HepG2 (cell line): ENCODE results near the gene MAIP1. TPM values are rescaled to one million over a fixed set of nuclear protein-coding genes. Genes with fewer than 3 reads are reported as not detected.
A peak's percentile ranks its signal among the peaks of the same experiment; 100 is the strongest.
"Not testable (repeated sequence)": the region's sequence is repeated elsewhere in the genome, so short reads cannot be mapped to it uniquely, and the experiment has no call there.

Source experiments
- ATAC-seq: fragments of 200-7000 bp; cut with Tn5 transposase; 3 replicates; pipeline ENCODE4 v1.9.1; 2020; ENCODE audit warnings: mild to moderate bottlenecking, moderate library complexity
- BruUV-seq: library from RNA; stranded (reverse); fragments of 400-500 nt; replicated peaks from 2 replicates; lab custom pipeline; 2021; lab: Mats Ljungman, UMichigan
- CTCF ChIA-PET: fragments of 300-600 bp; formaldehyde crosslinking; extraction: SDS; loops from one replicate; lab custom pipeline; 2021; ENCODE audit warnings: low total read pairs, inconsistent platforms, low intra/inter-chr PET ratio; lab: Yijun Ruan, JAX
- POLR2A ChIA-PET: fragments of 350-600 bp; sonication (Branson Sonifier 250); formaldehyde crosslinking; loops from one replicate; lab custom pipeline; 2020; ENCODE audit warnings: antibody characterized with exemption, inconsistent platforms; lab: Yijun Ruan, JAX
- DNase-seq: peaks from one replicate; pipeline ENCODE4 v3.0.0-alpha.2; 2015; ENCODE audit warnings: low spot score
- FAIRE-seq: peaks from 3 replicates; lab custom pipeline; 2011; peaks lifted over from hg19 to GRCh38; lab: Jason Lieb, UNC
- H2AFZ ChIP-seq: one replicate; pipeline ENCODE4 v1.6.1; 2011; ENCODE audit warnings: low read length, inconsistent platforms
- H3K27ac ChIP-seq: fragments of 300-600 bp; 3 replicates; pipeline ENCODE4 v1.8.0; 2011; ENCODE audit warnings: mixed run types, mild to moderate bottlenecking, mixed read lengths, low read length, inconsistent platforms; ENCODE audit not compliant: insufficient read depth; ENCODE audit errors: extremely low read length
- H3K27me3 ChIP-seq, 2 experiments: fragments of 200-600 bp in 1 of 2; 2 replicates in 1 of 2; 3 replicates in 1 of 2; pipeline versions ENCODE4 v1.6.0 to v1.8.0; 2011; ENCODE audit warnings: low read length in 2 of 2, mild to moderate bottlenecking in 2 of 2, moderate library complexity in 2 of 2, inconsistent platforms in 1 of 2; ENCODE audit not compliant: insufficient read depth in 2 of 2, control insufficient read depth in 1 of 2
- H3K36me3 ChIP-seq, 2 experiments: fragments of 200-600 bp in 1 of 2; replicated peaks in 1 of 2; 2 replicates in 1 of 2; 3 replicates in 1 of 2; pipeline versions ENCODE4 v1.5.1 to v1.8.0; 2011; ENCODE audit warnings: low read length in 2 of 2, inconsistent platforms in 1 of 2; ENCODE audit not compliant: insufficient read depth in 2 of 2, control insufficient read depth in 1 of 2
- H3K4me1 ChIP-seq: 2 replicates; pipeline ENCODE4 v1.5.1; 2012; ENCODE audit warnings: low read length, inconsistent platforms; ENCODE audit not compliant: insufficient read depth
- H3K4me2 ChIP-seq: 2 replicates; pipeline ENCODE4 v1.6.0; 2011; ENCODE audit warnings: low read depth, low read length, inconsistent platforms
- H3K4me3 ChIP-seq, 3 experiments: fragments of 200-600 bp in 1 of 3; sonication (generic), shearing (Covaris generic) in 1 of 3; replicated peaks in 1 of 3; 2 replicates each; pipeline ENCODE4 v1.5.1; 2011 to 2016; ENCODE audit warnings: low read length in 3 of 3, inconsistent platforms in 2 of 3, low read depth in 2 of 3, mild to moderate bottlenecking in 2 of 3, control low read depth in 1 of 3, mixed read lengths in 1 of 3; ENCODE audit not compliant: insufficient read depth in 1 of 3
- H3K79me2 ChIP-seq: one replicate; pipeline ENCODE4 v1.6.1; 2011; ENCODE audit warnings: low read length, inconsistent platforms; ENCODE audit not compliant: insufficient read depth
- H3K9ac ChIP-seq: 2 replicates; pipeline ENCODE4 v1.6.0; 2011; ENCODE audit warnings: mild to moderate bottlenecking, low read depth, low read length, inconsistent platforms; ENCODE audit not compliant: insufficient read depth
- H3K9me3 ChIP-seq: 2 replicates; pipeline ENCODE4 v1.5.1; 2012; ENCODE audit warnings: mild to moderate bottlenecking, low read length
- H4K20me1 ChIP-seq: 2 replicates; pipeline ENCODE4 v1.6.0; 2011; ENCODE audit warnings: inconsistent platforms, mild to moderate bottlenecking, low read length, moderate library complexity; ENCODE audit not compliant: insufficient read depth
- ADNP ChIP-seq: sonication (generic); formaldehyde crosslinking; IDR thresholded peaks from 2 replicates; pipeline ENCODE4 v1.4.0; 2020; ENCODE audit warnings: missing genetic modification reagents
- HDAC1 ChIP-seq: sonication (generic); formaldehyde crosslinking; IDR thresholded peaks from 2 replicates; pipeline ENCODE4 v1.5.1; 2020; ENCODE audit warnings: mild to moderate bottlenecking, missing genetic modification reagents
- HDAC2 ChIP-seq: sonication (generic); formaldehyde crosslinking; IDR thresholded peaks from 2 replicates; pipeline ENCODE4 v1.4.0; 2020; ENCODE audit warnings: missing genetic modification reagents
- ZBTB33 ChIP-seq: sonication (generic); formaldehyde crosslinking; IDR thresholded peaks from 2 replicates; pipeline ENCODE4 v1.4.0; 2020; ENCODE audit warnings: missing genetic modification reagents
- ZBTB38 ChIP-seq: sonication (generic); formaldehyde crosslinking; IDR thresholded peaks from 2 replicates; pipeline ENCODE4 v1.5.1; 2020; ENCODE audit warnings: mild to moderate bottlenecking, missing genetic modification reagents
- ZMYM3 ChIP-seq: sonication (generic); formaldehyde crosslinking; IDR thresholded peaks from 2 replicates; pipeline ENCODE4 v1.5.1; 2020; ENCODE audit warnings: mild to moderate bottlenecking, missing genetic modification reagents
- ZNF121 ChIP-seq: sonication (generic); formaldehyde crosslinking; IDR thresholded peaks from 2 replicates; pipeline ENCODE4 v1.5.0; 2020; ENCODE audit warnings: mild to moderate bottlenecking, missing genetic modification reagents
- ZNF33A ChIP-seq: sonication (generic); formaldehyde crosslinking; IDR thresholded peaks from 2 replicates; pipeline ENCODE4 v1.5.1; 2020; ENCODE audit warnings: missing genetic modification reagents, mild to moderate bottlenecking, moderate library complexity, borderline replicate concordance
- ZNF770 ChIP-seq: sonication (generic); formaldehyde crosslinking; IDR thresholded peaks from 2 replicates; pipeline ENCODE4 v1.5.0; 2020; ENCODE audit warnings: mild to moderate bottlenecking, missing genetic modification reagents
- WGBS: methylation state at CpG from one replicate; pipeline ENCODE4 v1.1.6; 2017; ENCODE audit warnings: low lambda C conversion rate; 5-methylcytosine and 5-hydroxymethylcytosine counted together
- in situ Hi-C: cut with HindIII; loops from 2 replicates; pipeline ENCODE4 v1.10.0; 2017; ENCODE audit warnings: low pct_unique_long_range_greater_than_20kb; ENCODE audit not compliant: extremely low pct_ligation_motif_present
- intact Hi-C: fragments of 100-400 bp; cut with micrococcal nuclease; formaldehyde crosslinking; loops from one replicate; pipeline ENCODE4 v1.10.0; 2022; ENCODE audit not compliant: unreplicated experiment
- polyA plus RNA-seq, 8 experiments: library from polyadenylated mRNA; depleted of rRNA in 3 of 8; stranded (reverse) in 7 of 8; unstranded in 1 of 8; fragments of >200 nt; fragmentation: Illumina TruSeq in 4 of 8; extraction: Trizol in 4 of 8; gene quantifications; 2 replicates each; pipeline versions ENCODE4 v1.2.1 to v1.2.3, GENCODE V29; 2011 to 2016; ENCODE audit warnings: low read depth in 4 of 8, missing spikeins in 1 of 8, mixed read lengths in 1 of 8; ENCODE audit not compliant: insufficient read depth in 1 of 8
- total RNA-seq, 5 experiments: library from RNA; depleted of rRNA; stranded (reverse); fragments of >200 nt; fragmentation: Illumina TruSeq; extraction: Trizol; gene quantifications; 2 replicates each; pipeline ENCODE4 v1.2.3, GENCODE V29; 2016; ENCODE audit warnings: low read depth in 1 of 5

Gene MAIP1
- total and polyA plus RNA-seq, 2 of the 13 experiments (the other 11 are each of a cell fraction or from before 2014, with no cell fraction given), result 22.3 to 72.9 TPM

- DNase-seq, H2AFZ ChIP-seq, in situ Hi-C loops, FAIRE-seq, H3K27me3 ChIP-seq, POLR2A ChIA-PET: not testable (repeated sequence)
- Histone ChIP-seq H3K27ac (peak overlapping the region; percentile 95), H3K4me3 (peak overlapping the region; percentile 74 to 99 (median 82))
- 0 out of 2 replicates have a peak, but pooled peaks have one; percentile 33 for TF ChIP-seq ADNP (CRISPR knock-in tag)
- TF ChIP-seq ZNF121 (CRISPR knock-in tag), result peak; percentile 95
- peak; percentile 35; the same call in 1 of the 2 replicates for TF ChIP-seq HDAC2 (CRISPR knock-in tag)
- peak; percentile 76 for TF ChIP-seq ZBTB38 (CRISPR knock-in tag)
- peak; percentile 80 for TF ChIP-seq ZMYM3 (CRISPR knock-in tag)
- TF ChIP-seq ZBTB33 (CRISPR knock-in tag), result peak; percentile 36; the same call in 1 of the 2 replicates
- TF ChIP-seq ZNF770 (CRISPR knock-in tag), result peak; percentile 80
- 0 out of 2 replicates have a peak, but pooled peaks have one; percentile 17 for TF ChIP-seq ZNF33A (CRISPR knock-in tag)
- TF ChIP-seq HDAC1 (CRISPR knock-in tag), result 0 out of 2 replicates have a peak, but pooled peaks have one; percentile 15
- TF ChIP-seq, all 625 proteins: peak for 9; not testable (repeated sequence) for 616
- peaks cover 10% of the 10 kb centered on the region for H3K9me3 ChIP-seq
- H3K79me2 ChIP-seq, result peaks cover 54% of the 10 kb centered on the region
- peaks cover 8 to 23% of the 10 kb centered on the region in 2 experiments; a peak in 3 of 5 replicates for H3K36me3 ChIP-seq
- ATAC-seq, intact Hi-C loops, BruUV-seq, CTCF ChIA-PET: not testable (repeated sequence)
- WGBS, result 44% methylated on average over 12 of the region's 12 CpGs
- peaks cover 30% of the 10 kb centered on the region for H3K4me1 ChIP-seq
- H4K20me1 ChIP-seq, result 0 out of 2 replicates have a peak, but pooled peaks cover 13% of the 10 kb centered on the region
- H3K4me2 ChIP-seq, result peak overlapping the region; percentile 71
- peak overlapping the region; percentile 97 for H3K9ac ChIP-seq
Observed at GRCh38 chr2:199912553-199913114, 42.7 kb upstream of the MAIP1 start.
